ENCODE measurements around the gene AMOTL2.

- TF ChIP-seq CTCF (IDR thresholded peaks at IDR 0.05 in 4 of 5, conservative IDR thresholded peaks at IDR 0.05 in 1 of 5) (no peak), POLR2A (IDR thresholded peaks at IDR 0.05) (no peak)
Observed at GRCh38 chr3:134381831-134382442, 7.7 kb upstream of the AMOTL2 start.
